CD4-positive, alpha-beta T cell (primary cell): Measurements from ENCODE around the gene BLOC1S5. TPM values are rescaled to one million over a fixed set of nuclear protein-coding genes. Genes with fewer than 3 reads are reported as not detected.
A peak's percentile ranks its signal among the peaks of the same experiment; 100 is the strongest.

Source experiments
- ATAC-seq: fragments of 200-7000 bp; cut with Tn5 transposase; one replicate; pipeline ENCODE4 v1.10.0; 2022; ENCODE audit warnings: mild to moderate bottlenecking; ENCODE audit not compliant: poor library complexity
- CTCF ChIA-PET: fragments of 350-600 bp; sonication (Branson Sonifier 250); formaldehyde crosslinking; loops from one replicate; lab custom pipeline; 2021; ENCODE audit warnings: antibody characterized with exemption, inconsistent platforms; lab: Charles Lee
- POLR2A ChIA-PET: fragments of 350-600 bp; sonication (Branson Sonifier 250); formaldehyde crosslinking; loops from one replicate; lab custom pipeline; 2021; ENCODE audit warnings: antibody characterized with exemption, inconsistent platforms; lab: Charles Lee
- DNase-seq, 14 experiments: peaks; one replicate each; pipeline ENCODE4 v3.0.0-alpha.2; 2013 to 2020; ENCODE audit warnings: mixed read lengths in 2 of 14
- H3K27ac ChIP-seq, 2 donors: one replicate each; pipeline versions ENCODE4 v1.5.1 to v1.7.0; 2013; ENCODE audit warnings: low read length in 2 of 2, low read depth in 1 of 2, mild to moderate bottlenecking in 1 of 2
- H3K27me3 ChIP-seq, 2 experiments: 1 replicate in 1 of 2; 2 replicates in 1 of 2; pipeline versions ENCODE4 v1.6.1 to v1.7.0; 2013; ENCODE audit warnings: low read length in 2 of 2, control low read depth in 1 of 2, mild to moderate bottlenecking in 1 of 2, moderate library complexity in 1 of 2; ENCODE audit not compliant: insufficient read depth in 2 of 2, control insufficient read depth in 1 of 2
- H3K36me3 ChIP-seq: one replicate; pipeline ENCODE4 v1.6.1; 2013; ENCODE audit warnings: low read length, control low read depth; ENCODE audit not compliant: insufficient read depth
- H3K4me1 ChIP-seq: one replicate; pipeline ENCODE4 v1.6.1; 2013; ENCODE audit warnings: low read length, control low read depth; ENCODE audit not compliant: insufficient read depth
- H3K4me3 ChIP-seq: one replicate; pipeline ENCODE4 v1.5.1; 2013; ENCODE audit warnings: mild to moderate bottlenecking, low read length, moderate library complexity
- H3K9me3 ChIP-seq, 2 experiments: 1 replicate in 1 of 2; 2 replicates in 1 of 2; pipeline versions ENCODE4 v1.6.1 to v1.7.0; 2013; ENCODE audit warnings: low read length in 2 of 2, mild to moderate bottlenecking in 2 of 2, control low read depth in 1 of 2, moderate library complexity in 1 of 2; ENCODE audit not compliant: control insufficient read depth in 1 of 2, insufficient read depth in 1 of 2
- H3K27ac Mint-ChIP-seq: one replicate; pipeline ENCODE4 v1.8.0; 2020; ENCODE audit warnings: mixed read lengths
- H3K27me3 Mint-ChIP-seq: one replicate; pipeline ENCODE4 v1.8.0; 2021; ENCODE audit warnings: mixed read lengths
- H3K36me3 Mint-ChIP-seq: one replicate; pipeline ENCODE4 v1.8.0; 2021; ENCODE audit warnings: low read depth, mixed read lengths
- H3K4me1 Mint-ChIP-seq: one replicate; pipeline ENCODE4 v1.8.0; 2021; ENCODE audit warnings: low read depth, mixed read lengths
- H3K4me3 Mint-ChIP-seq: one replicate; pipeline ENCODE4 v1.8.0; 2020; ENCODE audit warnings: mild to moderate bottlenecking, mixed read lengths
- H3K9me3 Mint-ChIP-seq: one replicate; pipeline ENCODE4 v1.8.0; 2020; ENCODE audit warnings: mixed read lengths
- intact Hi-C, 2 experiments: fragments of 100-400 bp; cut with DNase I in 1 of 2; cut with micrococcal nuclease in 1 of 2; formaldehyde crosslinking; loops; one replicate each; pipeline versions ENCODE4 v1.15.1 to v1.9.0; 2023 to 2025; cut with DNase I, micrococcal nuclease
- polyA plus RNA-seq, 2 donors: library from polyadenylated mRNA; unstranded; fragments of 120-200 nt; gene quantifications; one replicate each; pipeline ENCODE4 v1.2.1, GENCODE V29; 2013
- total RNA-seq, 174 experiments: library from RNA in 2 of 174; stranded (reverse) in 2 of 174; gene quantifications; one replicate each; pipeline ENCODE4 v1.2.3 and lab custom pipeline; 2021 to 2026
- TF ChIP-seq, protein P1 (sequence below): fragments of 200-600 bp; IDR thresholded peaks from one replicate; pipeline ENCODE4 v1.8.0; 2022; ENCODE audit warnings: antibody characterized with exemption, mild to moderate bottlenecking

BLOC1S5 gene, protein sequence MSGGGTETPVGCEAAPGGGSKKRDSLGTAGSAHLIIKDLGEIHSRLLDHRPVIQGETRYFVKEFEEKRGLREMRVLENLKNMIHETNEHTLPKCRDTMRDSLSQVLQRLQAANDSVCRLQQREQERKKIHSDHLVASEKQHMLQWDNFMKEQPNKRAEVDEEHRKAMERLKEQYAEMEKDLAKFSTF
- total RNA-seq = 1 to 10 TPM; 5.7 to 7.2 TPM
- polyA plus RNA-seq (2013, experiment 1 of 2) = 17.1 TPM
- 17.3 TPM for polyA plus RNA-seq (2013, experiment 2 of 2)
- total RNA-seq (lab: John Stamatoyannopoulos, UW) = 7.2 to 41.0 (median 25.4) reads per million in 172 experiments

DNA sequence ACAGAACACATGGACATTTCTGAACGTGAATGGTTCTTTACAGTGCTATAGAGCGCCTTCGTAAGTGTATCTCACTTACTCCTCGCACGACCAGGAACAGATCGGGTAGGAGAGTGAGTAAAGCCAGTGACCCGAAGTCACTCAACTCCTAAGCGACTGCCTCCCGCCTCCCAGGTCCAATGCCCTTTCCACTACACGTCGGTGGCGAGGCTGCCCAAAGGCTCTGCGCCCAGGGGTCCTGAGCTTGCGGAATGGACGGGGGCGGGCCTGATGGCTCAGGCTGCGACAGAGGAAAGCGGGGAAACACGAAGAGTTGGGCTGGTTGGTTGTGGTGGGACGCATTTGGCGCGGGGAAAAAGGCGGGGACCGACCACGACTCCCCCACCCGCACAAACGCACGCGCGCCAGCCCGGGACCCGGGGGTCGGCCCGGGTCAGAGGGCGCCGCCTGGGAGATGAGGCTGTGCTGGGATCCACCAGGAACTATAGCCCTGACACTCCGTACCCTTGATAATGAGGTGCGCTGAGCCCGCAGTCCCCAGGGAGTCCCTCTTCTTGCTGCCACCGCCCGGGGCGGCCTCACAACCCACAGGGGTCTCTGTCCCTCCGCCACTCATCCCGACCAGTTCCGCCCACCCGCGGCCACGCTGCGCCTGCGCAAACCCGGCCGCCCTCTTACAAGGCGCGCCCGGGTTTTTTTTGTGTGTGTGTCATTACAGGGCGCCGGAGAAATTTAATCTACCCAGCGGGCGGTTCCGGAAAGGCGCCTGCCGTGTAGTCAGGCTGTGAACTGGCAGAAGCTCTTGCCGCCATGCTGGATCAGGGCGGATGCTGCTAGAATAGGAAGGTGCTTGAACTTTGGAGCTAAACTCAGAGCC lies at the start of gene BLOC1S5:
BLOC1S5 (minus strand) TSS at position 629 of the 877 bp plus-strand sequence; CDS start at position 616, 13 bp downstream.
- H3K9me3 ChIP-seq = no peaks in the 10 kb centered on the region
- ATAC-seq (peak; percentile 96), DNase-seq (peak; percentile 89 to 98 (median 94))
- intact Hi-C loops = loop anchor here (1.0 to 10.0 kb wide), 6 partner anchors 38 to 752 kb away; partner anchors contain the start of genes EEF1E1 (in 1 of the 2), SLC35B3 (in 1 of the 2), SNRNP48 (in 1 of the 2) and SSR1 (in 1 of the 2)
- TF ChIP-seq, protein P1, sequence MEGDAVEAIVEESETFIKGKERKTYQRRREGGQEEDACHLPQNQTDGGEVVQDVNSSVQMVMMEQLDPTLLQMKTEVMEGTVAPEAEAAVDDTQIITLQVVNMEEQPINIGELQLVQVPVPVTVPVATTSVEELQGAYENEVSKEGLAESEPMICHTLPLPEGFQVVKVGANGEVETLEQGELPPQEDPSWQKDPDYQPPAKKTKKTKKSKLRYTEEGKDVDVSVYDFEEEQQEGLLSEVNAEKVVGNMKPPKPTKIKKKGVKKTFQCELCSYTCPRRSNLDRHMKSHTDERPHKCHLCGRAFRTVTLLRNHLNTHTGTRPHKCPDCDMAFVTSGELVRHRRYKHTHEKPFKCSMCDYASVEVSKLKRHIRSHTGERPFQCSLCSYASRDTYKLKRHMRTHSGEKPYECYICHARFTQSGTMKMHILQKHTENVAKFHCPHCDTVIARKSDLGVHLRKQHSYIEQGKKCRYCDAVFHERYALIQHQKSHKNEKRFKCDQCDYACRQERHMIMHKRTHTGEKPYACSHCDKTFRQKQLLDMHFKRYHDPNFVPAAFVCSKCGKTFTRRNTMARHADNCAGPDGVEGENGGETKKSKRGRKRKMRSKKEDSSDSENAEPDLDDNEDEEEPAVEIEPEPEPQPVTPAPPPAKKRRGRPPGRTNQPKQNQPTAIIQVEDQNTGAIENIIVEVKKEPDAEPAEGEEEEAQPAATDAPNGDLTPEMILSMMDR = no peak
- peak within 1 kb of the TSS; percentile 90 for H3K27ac Mint-ChIP-seq
- H3K4me1 ChIP-seq = peaks cover 20% of the 10 kb centered on the region
- H3K27me3 ChIP-seq = no peaks in the 10 kb centered on the region
- H3K27me3 Mint-ChIP-seq = no peaks in the 10 kb centered on the region
- peak within 1 kb of the TSS; percentile 93 for H3K4me3 Mint-ChIP-seq
- H3K4me3 ChIP-seq = peak within 1 kb of the TSS; percentile 88
- peaks cover 37% of the 10 kb centered on the region for H3K4me1 Mint-ChIP-seq
- H3K27ac ChIP-seq = peak within 1 kb of the TSS; percentile 77 to 88
- H3K36me3 ChIP-seq = peaks cover 16% of the 10 kb centered on the region
- CTCF ChIA-PET = no interaction called here
- no peaks in the 10 kb centered on the region for H3K9me3 Mint-ChIP-seq
- POLR2A ChIA-PET = interaction anchor here (0.7 to 3.2 kb wide), 7 partner anchors 37 to 674 kb away, joined by 3 to 68 read pairs (median 4); partner anchors contain the start of genes CAGE1, EEF1E1, RIOK1 and SLC35B3
- H3K36me3 Mint-ChIP-seq = peaks cover 36% of the 10 kb centered on the region

DNA sequence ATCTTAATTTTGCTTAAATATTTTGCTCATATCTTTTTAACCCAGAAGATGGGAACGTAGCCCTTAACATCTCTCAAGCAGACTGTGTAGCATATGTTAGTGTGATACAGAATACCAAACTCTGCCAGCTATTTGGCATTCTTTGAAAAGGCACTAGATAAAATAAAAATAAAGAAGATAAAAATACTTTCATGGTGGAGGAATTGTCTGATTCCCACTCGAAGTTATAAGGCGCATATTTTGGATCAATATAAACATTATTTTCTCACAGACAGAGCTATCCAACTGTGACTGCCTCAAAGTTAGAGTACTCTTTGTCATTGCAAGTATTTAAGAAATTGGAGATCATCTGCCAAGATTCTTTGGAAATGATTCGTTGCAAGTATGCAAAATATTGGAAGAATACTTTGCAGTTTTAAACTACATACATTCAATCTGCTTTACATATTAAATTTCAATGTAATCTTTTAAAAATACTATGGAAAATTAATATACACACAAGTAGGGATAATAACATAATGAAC lies 49.0 kb upstream of the BLOC1S5 start:
- H3K36me3 ChIP-seq = no peaks in the 10 kb centered on the region
- no peak overlapping the region for H3K27ac Mint-ChIP-seq
- H3K27me3 Mint-ChIP-seq = peaks cover 33% of the 10 kb centered on the region
- ChIA-PET CTCF (no interaction called here), POLR2A (no interaction called here)
- no peaks in the 10 kb centered on the region for H3K36me3 Mint-ChIP-seq
- no peaks in the 10 kb centered on the region for H3K4me1 ChIP-seq
- H3K4me3 Mint-ChIP-seq = no peak overlapping the region
- intact Hi-C loops = no loop called here
- no peak overlapping the region for H3K27ac ChIP-seq
- H3K27me3 ChIP-seq = peaks cover 0 to 5% of the 10 kb centered on the region in 2 experiments
- no peaks in the 10 kb centered on the region for H3K9me3 Mint-ChIP-seq
- H3K4me1 Mint-ChIP-seq = no peaks in the 10 kb centered on the region
- no peak overlapping the region for H3K4me3 ChIP-seq
- TF ChIP-seq, protein P1 = no peak
- DNase-seq (no peak), ATAC-seq (no peak)
- H3K9me3 ChIP-seq = no peaks in the 10 kb centered on the region

DNA sequence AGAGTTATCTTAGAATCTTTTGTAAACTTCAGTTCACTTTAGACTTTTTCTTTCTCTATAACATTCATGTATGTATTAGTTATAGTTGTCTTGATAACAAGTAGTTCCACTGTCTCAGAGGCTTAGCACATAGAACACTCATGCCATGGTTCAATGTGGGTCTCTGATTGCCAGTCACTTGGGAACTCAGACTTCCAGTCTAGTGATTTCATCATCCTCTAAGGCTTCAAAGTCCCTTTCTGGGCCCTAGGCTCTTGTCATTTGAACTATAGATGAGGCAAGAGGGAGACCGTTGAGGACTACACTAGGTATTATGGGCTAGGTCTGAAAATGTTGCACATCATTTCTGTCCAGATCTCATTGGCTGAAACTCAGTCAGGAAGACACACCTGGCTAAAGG lies 46.5 kb upstream of the BLOC1S5 start:
- Mint-ChIP-seq H3K4me1 (no peaks in the 10 kb centered on the region), H3K27ac (no peak overlapping the region), H3K9me3 (no peaks in the 10 kb centered on the region), H3K4me3 (no peak overlapping the region), H3K27me3 (peaks cover 49% of the 10 kb centered on the region), H3K36me3 (no peaks in the 10 kb centered on the region)
- Histone ChIP-seq H3K27ac (no peak overlapping the region), H3K9me3 (no peaks in the 10 kb centered on the region), H3K36me3 (no peaks in the 10 kb centered on the region), H3K4me1 (no peaks in the 10 kb centered on the region), H3K4me3 (no peak overlapping the region), H3K27me3 (peaks cover 0 to 5% of the 10 kb centered on the region in 2 experiments)
- no peak for DNase-seq
- ChIA-PET CTCF (interaction anchor here (0.6 kb wide), 1 partner anchor 668 kb away, joined by 3 read pairs; no protein-coding TSS in a partner anchor), POLR2A (no interaction called here)
- no peak for ATAC-seq
- intact Hi-C loops = no loop called here
- TF ChIP-seq, protein P1 = no peak
